Transverse colon (tissue), 4 donors: ENCODE data around the gene OR1M1. TPM values are rescaled to one million over a fixed set of nuclear protein-coding genes. Genes with fewer than 3 reads are reported as not detected.
"Not testable (repeated sequence)": the region's sequence is repeated elsewhere in the genome, so short reads cannot be mapped to it uniquely, and the experiment has no call there.

Experiments used
- DNase-seq: peaks from one replicate; pipeline ENCODE4 v3.0.0-alpha.2; 2019
- H3K27ac ChIP-seq, 4 donors: fragments of 200-600 bp; sonication (generic); 2 replicates each; pipeline ENCODE4 v1.5.1; 2016 to 2018; ENCODE audit warnings: inconsistent platforms in 4 of 4
- H3K27me3 ChIP-seq: fragments of 200-600 bp; sonication (generic); 2 replicates; pipeline ENCODE4 v1.5.1; 2017; ENCODE audit warnings: inconsistent platforms
- H3K36me3 ChIP-seq, 4 donors: fragments of 200-600 bp; sonication (generic); 2 replicates each; pipeline ENCODE4 v1.5.1; 2017 to 2019; ENCODE audit warnings: inconsistent platforms in 4 of 4
- H3K4me1 ChIP-seq, 4 donors: fragments of 200-600 bp; sonication (generic); 2 replicates each; pipeline ENCODE4 v1.5.1; 2017 to 2020; ENCODE audit warnings: inconsistent platforms in 4 of 4
- H3K4me3 ChIP-seq, 4 donors: fragments of 200-600 bp; sonication (generic); 1 replicate in 1 of 4; 2 replicates in 3 of 4; pipeline versions ENCODE4 v1.5.1 to v1.6.1; 2017 to 2019; ENCODE audit warnings: inconsistent platforms in 4 of 4
- H3K9me3 ChIP-seq, 2 donors: fragments of 200-600 bp; sonication (generic); 2 replicates each; pipeline ENCODE4 v1.5.1; 2017 to 2019; ENCODE audit warnings: inconsistent platforms in 2 of 2
- CTCF ChIP-seq, 5 experiments: fragments of 200-600 bp in 3 of 5; fragments of 450-650 bp in 2 of 5; sonication (generic) in 3 of 5; IDR thresholded peaks; 1 replicate in 2 of 5; 2 replicates in 3 of 5; pipeline ENCODE4 v1.5.1; 2016 to 2017; ENCODE audit warnings: antibody characterized with exemption in 5 of 5, inconsistent platforms in 3 of 5, mild to moderate bottlenecking in 2 of 5, moderate library complexity in 1 of 5
- EP300 ChIP-seq: sonication (generic); formaldehyde crosslinking; IDR thresholded peaks from one replicate; pipeline ENCODE4 v1.6.1; 2017; ENCODE audit warnings: antibody characterized with exemption, low read depth
- POLR2A ChIP-seq: fragments of 450-650 bp; IDR thresholded peaks from one replicate; pipeline ENCODE4 v1.6.1; 2016; ENCODE audit warnings: antibody characterized with exemption, mild to moderate bottlenecking, moderate library complexity
- POLR2AphosphoS5 ChIP-seq, 3 donors: sonication (generic); formaldehyde crosslinking; IDR thresholded peaks; one replicate each; pipeline ENCODE4 v1.6.1; 2016; ENCODE audit warnings: antibody characterized with exemption in 3 of 3
- WGBS, 2 donors: methylation state at CpG; one replicate each; pipeline ENCODE4 v1.1.5; 2018; ENCODE audit warnings: low coverage in 1 of 2; 5-methylcytosine and 5-hydroxymethylcytosine counted together
- in situ Hi-C, 4 donors: fragments of 200-750 bp; cut with MboI; loops; one replicate each; pipeline versions ENCODE4 v1.15.0 to v1.15.1; 2017; ENCODE audit warnings: low sequenced_read_pairs in 3 of 4, low pct_ligation_motif_present in 1 of 4, low pct_unique_long_range_greater_than_20kb in 1 of 4
- intact Hi-C: fragments of 100-400 bp; cut with DNase I; formaldehyde crosslinking; loops from one replicate; pipeline ENCODE4 v1.15.1; 2023; ENCODE audit warnings: low total_unique reads
- total RNA-seq, 4 donors: library from RNA; depleted of rRNA; stranded (reverse); fragments of >200 nt; gene quantifications; one replicate each; pipeline ENCODE4 v1.1.0, GENCODE V29; 2016

OR1M1 gene
- total RNA-seq, 4 donors from 2014 or later, result not detected

GRCh38 chr19:9065457-9066014, 21.3 kb upstream of the OR1M1 start:
- no peaks in the 10 kb centered on the region for H3K27me3 ChIP-seq
- no peaks in the 10 kb centered on the region for H3K36me3 ChIP-seq
- no peaks in the 10 kb centered on the region for H3K9me3 ChIP-seq
- no peak for DNase-seq
- in situ Hi-C loops, result no loop called here
- no peak overlapping the region for H3K4me3 ChIP-seq
- intact Hi-C loops, result no loop called here
- WGBS, 2 donors, result 70% methylated on average over 11 of the region's 12 CpGs; no CpG with 5 or more reads in 1 of the 2 donors
- no peak overlapping the region for H3K27ac ChIP-seq
- no peaks in the 10 kb centered on the region for H3K4me1 ChIP-seq
- TF ChIP-seq POLR2AphosphoS5 (IDR thresholded peaks at IDR 0.05) (no peak), EP300 (no peak), POLR2A (no peak), CTCF (IDR thresholded peaks at IDR 0.05) (no peak)

DNA sequence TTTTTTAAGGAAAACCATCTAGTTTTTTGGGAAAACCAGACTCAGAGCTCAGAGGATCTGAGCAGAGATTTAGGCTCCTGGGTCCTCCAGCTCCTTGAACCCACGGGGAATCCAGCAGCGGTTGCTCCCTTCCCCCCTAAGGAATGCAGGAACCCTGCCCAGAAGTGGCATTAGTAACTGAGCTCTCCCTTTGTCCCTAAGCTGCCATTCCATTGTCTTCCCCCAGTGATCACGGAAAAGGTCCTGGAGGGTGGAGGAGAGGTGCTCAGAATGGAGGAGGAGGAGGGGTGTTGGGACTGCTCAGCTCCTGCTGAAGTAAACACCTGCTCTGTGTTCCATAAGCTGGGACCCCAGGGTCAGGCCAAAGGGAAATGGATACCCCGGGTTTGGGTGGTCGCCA, 16.8 kb upstream of the OR1M1 start:
- Histone ChIP-seq H3K4me1 (peaks cover 0 to 4% (median under 1%) of the 10 kb centered on the region in 4 donors), H3K36me3 (no peaks in the 10 kb centered on the region), H3K27me3 (no peaks in the 10 kb centered on the region), H3K9me3 (no peaks in the 10 kb centered on the region), H3K27ac (no peak overlapping the region), H3K4me3 (no peak overlapping the region)
- no peak for DNase-seq
- intact Hi-C loops, result no loop called here
- 41% methylated on average over 5 of the region's 5 CpGs; no CpG with 5 or more reads in 1 of the 2 donors for WGBS, 2 donors
- in situ Hi-C loops, result loop anchor here in 1 of 4 donors (10.0 kb wide), 1 partner anchor 415 kb away; no protein-coding TSS in a partner anchor
- no peak for TF ChIP-seq CTCF (IDR thresholded peaks at IDR 0.05)

- H3K27me3 ChIP-seq, DNase-seq, H3K4me3 ChIP-seq, intact Hi-C loops, H3K36me3 ChIP-seq, H3K9me3 ChIP-seq, H3K27ac ChIP-seq: not testable (repeated sequence)
- in situ Hi-C loops, result loop anchor here in 1 of 4 donors (10.0 kb wide), 1 partner anchor 417 kb away; no protein-coding TSS in a partner anchor
- 93% methylated on average over 6 of the region's 6 CpGs; no CpG with 5 or more reads in 1 of the 2 donors for WGBS, 2 donors
- peaks cover 0 to 11% (median 7%) of the 10 kb centered on the region in 4 donors for H3K4me1 ChIP-seq
These were observed 15.1 kb upstream of the OR1M1 start for GRCh38 chr19:9071720-9072119.

- Histone ChIP-seq H3K36me3 (no peaks in the 10 kb centered on the region), H3K27ac (no peak overlapping the region), H3K4me3 (no peak overlapping the region), H3K4me1 (peaks cover 0 to 11% (median 7%) of the 10 kb centered on the region in 4 donors), H3K27me3 (no peaks in the 10 kb centered on the region), H3K9me3 (no peaks in the 10 kb centered on the region)
- intact Hi-C loops, result no loop called here
- in situ Hi-C loops, result loop anchor here in 1 of 4 donors (10.0 kb wide), 1 partner anchor 419 kb away; no protein-coding TSS in a partner anchor
- no peak for DNase-seq
- 65 to 67% methylated on average over 3 to 6 of the region's 6 CpGs for WGBS, 2 donors
- no peak for TF ChIP-seq POLR2A
- TF ChIP-seq CTCF (IDR thresholded peaks at IDR 0.05), result no peak
- no peak for TF ChIP-seq EP300
- TF ChIP-seq POLR2AphosphoS5 (IDR thresholded peaks at IDR 0.05), result no peak
These were observed 13.1 kb upstream of the OR1M1 start for GRCh38 chr19:9073806-9074205.
